Endothelial cell (in vitro differentiated cells): Measurements from ENCODE around the gene ZNF391. TPM values are rescaled to one million over a fixed set of nuclear protein-coding genes. Genes with fewer than 3 reads are reported as not detected.
"Not testable (repeated sequence)": the region's sequence is repeated elsewhere in the genome, so short reads cannot be mapped to it uniquely, and the experiment has no call there.

Source experiments
- DNase-seq: peaks from one replicate; pipeline ENCODE4 v3.0.0; 2021; ENCODE audit warnings: low spot score
- H3K27ac Mint-ChIP-seq: one replicate; pipeline ENCODE4 v1.8.0; 2021; ENCODE audit warnings: mixed read lengths, inconsistent platforms; ENCODE audit not compliant: unreplicated experiment
- H3K27me3 Mint-ChIP-seq: one replicate; pipeline ENCODE4 v1.8.0; 2021; ENCODE audit warnings: mild to moderate bottlenecking, moderate library complexity, mixed read lengths, inconsistent platforms; ENCODE audit not compliant: unreplicated experiment
- H3K36me3 Mint-ChIP-seq: one replicate; pipeline ENCODE4 v1.8.0; 2021; ENCODE audit warnings: mild to moderate bottlenecking, low read depth, mixed read lengths, inconsistent platforms; ENCODE audit not compliant: unreplicated experiment
- H3K4me1 Mint-ChIP-seq: one replicate; pipeline ENCODE4 v1.8.0; 2021; ENCODE audit warnings: mild to moderate bottlenecking, mixed read lengths, inconsistent platforms; ENCODE audit not compliant: unreplicated experiment
- H3K4me3 Mint-ChIP-seq: one replicate; pipeline ENCODE4 v1.8.0; 2021; ENCODE audit warnings: mild to moderate bottlenecking, mixed read lengths, inconsistent platforms; ENCODE audit not compliant: unreplicated experiment
- H3K9me3 Mint-ChIP-seq: one replicate; pipeline ENCODE4 v1.8.0; 2021; ENCODE audit warnings: mixed read lengths, inconsistent platforms; ENCODE audit not compliant: unreplicated experiment
- total RNA-seq: library from RNA; stranded (reverse); fragmentation: NEBNext Ultra II Directional; extraction: Animal tissue kit (Norgen Biotek cat#: 25700); gene quantifications from one replicate; pipeline ENCODE4 v1.2.1, GENCODE V29; 2021; ENCODE audit not compliant: unreplicated experiment
- TF ChIP-seq, protein P1 (sequence below): fragments of 200-600 bp; sonication (generic); IDR thresholded peaks from one replicate; pipeline ENCODE4 v1.5.0; 2021; ENCODE audit warnings: antibody characterized with exemption; ENCODE audit not compliant: unreplicated experiment

The ZNF391 gene
- total RNA-seq, 1 donor from 2014 or later, result 6.7 TPM

DNA sequence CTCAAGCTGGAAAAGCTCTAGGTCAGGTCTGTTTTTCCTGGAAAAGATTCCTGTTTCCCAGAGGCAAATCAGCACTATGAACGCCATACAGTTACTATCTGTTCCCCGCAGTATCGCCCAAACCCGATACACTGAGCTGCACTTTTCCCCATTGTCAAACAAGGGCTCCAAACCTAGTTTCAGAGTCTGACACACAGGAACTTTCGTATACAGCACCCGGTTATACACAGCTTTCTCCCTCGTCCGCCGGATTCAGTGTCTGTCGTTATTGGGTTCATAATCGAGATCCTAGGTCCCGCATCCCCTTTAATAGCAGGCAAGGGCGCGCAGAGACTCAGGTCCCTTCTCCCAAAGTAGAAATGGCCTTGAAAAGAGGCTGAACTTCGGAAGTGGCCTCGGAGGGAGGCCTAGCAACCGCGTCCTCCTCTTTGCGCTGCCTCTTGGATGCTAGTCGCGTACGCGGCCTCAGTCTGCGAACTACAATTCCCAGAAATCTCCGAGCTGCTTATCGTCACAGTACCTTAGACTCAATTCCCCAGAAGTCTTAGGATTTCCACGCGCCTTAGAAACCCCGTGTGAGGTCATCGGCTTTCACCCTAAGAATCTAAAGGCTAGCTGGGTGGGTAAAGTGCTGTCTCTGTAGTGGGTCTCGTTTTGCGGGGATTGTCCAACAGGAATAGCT, 34.2 kb downstream of the ZNF391 start:
- no peak overlapping the region for H3K4me3 Mint-ChIP-seq
- TF ChIP-seq, protein P1, sequence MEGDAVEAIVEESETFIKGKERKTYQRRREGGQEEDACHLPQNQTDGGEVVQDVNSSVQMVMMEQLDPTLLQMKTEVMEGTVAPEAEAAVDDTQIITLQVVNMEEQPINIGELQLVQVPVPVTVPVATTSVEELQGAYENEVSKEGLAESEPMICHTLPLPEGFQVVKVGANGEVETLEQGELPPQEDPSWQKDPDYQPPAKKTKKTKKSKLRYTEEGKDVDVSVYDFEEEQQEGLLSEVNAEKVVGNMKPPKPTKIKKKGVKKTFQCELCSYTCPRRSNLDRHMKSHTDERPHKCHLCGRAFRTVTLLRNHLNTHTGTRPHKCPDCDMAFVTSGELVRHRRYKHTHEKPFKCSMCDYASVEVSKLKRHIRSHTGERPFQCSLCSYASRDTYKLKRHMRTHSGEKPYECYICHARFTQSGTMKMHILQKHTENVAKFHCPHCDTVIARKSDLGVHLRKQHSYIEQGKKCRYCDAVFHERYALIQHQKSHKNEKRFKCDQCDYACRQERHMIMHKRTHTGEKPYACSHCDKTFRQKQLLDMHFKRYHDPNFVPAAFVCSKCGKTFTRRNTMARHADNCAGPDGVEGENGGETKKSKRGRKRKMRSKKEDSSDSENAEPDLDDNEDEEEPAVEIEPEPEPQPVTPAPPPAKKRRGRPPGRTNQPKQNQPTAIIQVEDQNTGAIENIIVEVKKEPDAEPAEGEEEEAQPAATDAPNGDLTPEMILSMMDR, result no peak
- H3K36me3 Mint-ChIP-seq, result no peaks in the 10 kb centered on the region
- no peaks in the 10 kb centered on the region for H3K27me3 Mint-ChIP-seq
- H3K4me1 Mint-ChIP-seq, result no peaks in the 10 kb centered on the region
- DNase-seq, result peak; percentile 5
- H3K9me3 Mint-ChIP-seq, result no peaks in the 10 kb centered on the region
- H3K27ac Mint-ChIP-seq, result no peak overlapping the region

DNA sequence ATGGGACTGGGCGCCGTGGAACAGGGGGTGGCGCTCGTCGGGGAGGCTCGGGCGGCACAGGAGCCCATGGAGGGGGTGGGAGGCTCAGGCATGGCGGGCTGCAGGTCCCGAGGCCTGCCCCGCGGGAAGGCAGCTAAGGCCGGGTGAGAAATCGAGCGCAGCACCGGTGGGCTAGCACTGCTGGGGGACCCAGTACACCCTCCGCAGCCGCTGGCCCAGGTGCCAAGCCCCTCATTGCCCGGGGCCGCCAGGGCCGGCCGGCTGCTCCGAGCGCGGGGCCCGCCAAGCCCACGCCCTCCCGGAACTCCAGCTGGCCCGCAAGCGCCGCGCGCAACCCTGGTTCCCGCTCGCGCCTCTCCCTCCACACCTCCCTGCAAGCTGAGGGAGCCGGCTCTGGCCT, 36.3 kb downstream of the ZNF391 start:
- DNase-seq, H3K27me3 Mint-ChIP-seq, H3K36me3 Mint-ChIP-seq, H3K9me3 Mint-ChIP-seq, H3K27ac Mint-ChIP-seq, H3K4me1 Mint-ChIP-seq, H3K4me3 Mint-ChIP-seq: not testable (repeated sequence)

DNA sequence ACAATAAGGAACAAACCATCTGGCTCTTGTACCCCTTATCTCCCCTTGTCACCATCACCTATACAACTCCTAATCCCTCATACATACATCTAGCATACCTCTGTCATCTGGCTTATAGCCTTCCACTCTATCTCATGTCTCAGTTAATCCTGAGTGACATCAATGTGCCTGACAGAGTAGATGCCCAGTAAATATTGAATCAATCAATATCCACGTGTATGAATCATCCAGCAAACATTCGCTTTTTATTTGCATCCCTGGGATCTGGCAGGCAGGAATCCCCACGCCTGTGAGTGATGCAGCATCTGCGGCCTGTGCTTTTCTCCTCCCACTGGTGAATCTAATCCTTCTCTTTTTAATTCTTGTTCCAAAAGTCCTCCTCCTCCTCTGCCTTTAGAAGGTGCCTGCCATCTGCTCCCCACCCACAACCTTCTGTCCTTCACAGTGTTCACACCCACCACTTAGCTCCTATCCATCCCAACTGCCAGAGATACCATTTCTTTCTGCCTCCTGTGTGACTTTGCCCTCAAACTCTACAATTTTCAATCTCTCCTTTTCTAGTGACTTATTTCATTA, 37.6 kb downstream of the ZNF391 start:
- TF ChIP-seq, protein P1, result no peak
- Mint-ChIP-seq H3K27ac (no peak overlapping the region), H3K9me3 (peaks cover 12% of the 10 kb centered on the region), H3K4me3 (no peak overlapping the region), H3K36me3 (peaks cover 7% of the 10 kb centered on the region), H3K4me1 (no peaks in the 10 kb centered on the region), H3K27me3 (no peaks in the 10 kb centered on the region)
- DNase-seq, result no peak

DNA sequence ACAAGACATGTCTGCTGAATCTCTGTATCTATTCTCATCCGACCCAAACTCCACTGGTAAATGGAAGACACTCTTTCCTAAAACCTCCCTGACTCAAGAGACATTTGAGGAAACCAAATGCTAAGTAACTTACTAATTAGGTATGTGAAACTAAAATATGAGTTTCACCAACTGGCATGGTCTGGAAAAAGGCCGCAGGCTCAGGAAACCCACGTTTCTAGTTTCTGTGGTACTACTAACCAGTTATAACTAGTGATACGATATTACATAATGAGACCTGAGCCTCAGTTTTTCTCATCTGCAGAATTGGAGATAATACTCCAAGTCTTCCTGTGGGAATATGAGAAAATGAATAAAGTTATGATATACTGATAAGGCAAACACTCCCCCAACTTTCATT, 39.9 kb downstream of the ZNF391 start:
- Mint-ChIP-seq H3K9me3 (peaks cover 12% of the 10 kb centered on the region), H3K27ac (no peak overlapping the region), H3K4me1 (no peaks in the 10 kb centered on the region), H3K27me3 (no peaks in the 10 kb centered on the region), H3K36me3 (peaks cover 7% of the 10 kb centered on the region), H3K4me3 (no peak overlapping the region)
- TF ChIP-seq, protein P1, result no peak
- no peak for DNase-seq

DNA sequence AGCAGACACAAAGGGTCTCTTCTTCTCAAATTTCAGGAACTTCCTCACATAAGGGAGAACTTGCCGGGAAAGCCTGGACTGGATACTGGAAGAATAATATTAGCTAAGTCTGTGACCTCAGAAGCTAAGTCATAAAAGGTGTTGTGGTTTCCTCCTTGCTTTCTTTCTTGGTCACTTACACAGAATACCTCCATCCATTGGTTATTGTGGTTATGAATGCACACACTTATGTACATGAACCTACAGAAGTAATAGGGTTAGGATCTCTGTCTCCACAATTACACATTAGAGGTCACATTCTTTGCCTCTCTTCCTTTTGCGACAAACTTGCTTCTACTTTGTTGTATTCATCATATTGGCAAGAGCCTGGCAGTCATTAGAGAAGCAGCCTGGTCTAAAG, 40.4 kb downstream of the ZNF391 start:
- H3K9me3 Mint-ChIP-seq, result peaks cover 12% of the 10 kb centered on the region
- no peak for DNase-seq
- no peaks in the 10 kb centered on the region for H3K4me1 Mint-ChIP-seq
- no peak overlapping the region for H3K4me3 Mint-ChIP-seq
- peaks cover 7% of the 10 kb centered on the region for H3K36me3 Mint-ChIP-seq
- H3K27me3 Mint-ChIP-seq, result no peaks in the 10 kb centered on the region
- H3K27ac Mint-ChIP-seq, result no peak overlapping the region
- TF ChIP-seq, protein P1, result no peak
